ENCODE results near the gene SH3PXD2A. TPM values are rescaled to one million over a fixed set of nuclear protein-coding genes. Genes with fewer than 3 reads are reported as not detected.

Gene SH3PXD2A
- total RNA-seq, 1 experiment from 2014 or later: 4.5 TPM

- Histone ChIP-seq H2BK120ac (ENCODE audit: low read depth, low read length, poor library complexity, severe bottlenecking) (no peak overlapping the region), H3K18ac (ENCODE audit: insufficient read length, low read depth, low read length) (no peak overlapping the region), H3T11ph (ENCODE audit: low read length) (no peak overlapping the region), H3K27ac (ENCODE audit: insufficient read length, low read depth, low read length) (no peak overlapping the region), H4K8ac (replicated peaks; ENCODE audit: insufficient read length, low read depth, low read length) (no peak overlapping the region), H3K14ac (ENCODE audit: insufficient read depth, low read length) (no peak overlapping the region), H2AK5ac (ENCODE audit: insufficient read length, low read length) (no peak overlapping the region), H4K20me1 (ENCODE audit: control insufficient read depth, insufficient read depth, insufficient read length) (no peaks in the 10 kb centered on the region), H3K4me2 (ENCODE audit: insufficient read depth, insufficient read length, low read length) (no peak overlapping the region), H4K5ac (ENCODE audit: insufficient read length, low read depth, low read length) (no peak overlapping the region), H3K9ac (ENCODE audit: extremely low read depth, insufficient read length, low read length) (no peak overlapping the region), H3K79me1 (ENCODE audit: insufficient read depth, low read depth, low read length, poor library complexity, severe bottlenecking) (no peaks in the 10 kb centered on the region), H3K27me3 (ENCODE audit: insufficient read depth, low read length) (peaks cover 17% of the 10 kb centered on the region; the same call in 1 of the 2 replicates), H2BK12ac (ENCODE audit: insufficient read length, low read depth, low read length) (no peak overlapping the region), H3K23me2 (ENCODE audit: insufficient read length, low read depth, low read length, poor library complexity, severe bottlenecking) (peaks cover 8% of the 10 kb centered on the region), H3K4ac (ENCODE audit: low read depth, low read length) (no peak overlapping the region), H2AFZ (ENCODE audit: low read length) (no peak overlapping the region), H2BK5ac (ENCODE audit: insufficient read length, low read length) (no peak overlapping the region), H2BK20ac (ENCODE audit: low read depth, low read length, poor library complexity, severe bottlenecking) (no peak overlapping the region), H3K56ac (ENCODE audit: insufficient read length, low read depth, low read length) (no peak overlapping the region), H3K79me2 (ENCODE audit: insufficient read depth, low read length) (no peaks in the 10 kb centered on the region), H2BK15ac (ENCODE audit: low read depth, low read length) (no peak overlapping the region), H3K4me1 (ENCODE audit: insufficient read depth, low read length) (peaks cover 5% of the 10 kb centered on the region; the same call in 1 of the 2 replicates), H3K23ac (ENCODE audit: insufficient read length, low read depth, low read length) (no peak overlapping the region), H3K9me3 (ENCODE audit: control insufficient read depth, low read depth, low read length) (no peaks in the 10 kb centered on the region), H4K91ac (ENCODE audit: insufficient read length, low read depth, low read length) (no peak overlapping the region)
- Mint-ChIP-seq H3K27me3 (ENCODE audit: low read depth) (peaks cover 35% of the 10 kb centered on the region), H3K4me3 (no peak overlapping the region), H3K4me1 (peaks cover 25 to 36% of the 10 kb centered on the region in 2 experiments), H3K9me3 (no peaks in the 10 kb centered on the region), H3K27ac (peak overlapping the region in 1 of 3 experiments; percentile 61; a peak in 1 of 7 replicates), H3K36me3 (ENCODE audit: insufficient read depth in 1 of 3, low read depth in 3 of 3) (no peaks in the 10 kb centered on the region)
- no peak for DNase-seq
- WGBS (ENCODE audit: extremely low coverage, insufficient read length, low lambda C conversion rate): no CpG with 5 or more reads among the region's 4 CpGs
- no peak for TF ChIP-seq CTCF (conservative IDR thresholded peaks at IDR 0.05)
These were observed 157.6 kb downstream of the SH3PXD2A start for GRCh38 chr10:103697787-103698186.

All from H9 (cell line).